HFFc6 (cell line): ENCODE measurements around the gene SLC26A6. TPM values are rescaled to one million over a fixed set of nuclear protein-coding genes. Genes with fewer than 3 reads are reported as not detected.

Experiments used
- DNase-seq: peaks from one replicate; pipeline ENCODE4 v3.0.0-alpha.2; 2018
- H3K27ac Mint-ChIP-seq: 2 replicates; pipeline ENCODE4 v1.8.0; 2020; ENCODE audit warnings: mild to moderate bottlenecking, mixed read lengths
- H3K27me3 Mint-ChIP-seq: 2 replicates; pipeline ENCODE4 v1.8.0; 2021; ENCODE audit warnings: mild to moderate bottlenecking, moderate library complexity, mixed read lengths; ENCODE audit not compliant: insufficient read depth
- H3K36me3 Mint-ChIP-seq: 2 replicates; pipeline ENCODE4 v1.8.0; 2021; ENCODE audit warnings: low read depth, mixed read lengths
- H3K4me1 Mint-ChIP-seq: 2 replicates; pipeline ENCODE4 v1.8.0; 2020; ENCODE audit warnings: low read depth, mixed read lengths
- H3K4me3 Mint-ChIP-seq: 2 replicates; pipeline ENCODE4 v1.8.0; 2020; ENCODE audit warnings: mild to moderate bottlenecking, moderate library complexity, mixed read lengths
- H3K9me3 Mint-ChIP-seq: 2 replicates; pipeline ENCODE4 v1.8.0; 2020; ENCODE audit warnings: mild to moderate bottlenecking, mixed read lengths
- CTCF ChIP-seq: fragments of 200-600 bp; sonication (generic); IDR thresholded peaks from 2 replicates; pipeline ENCODE4 v1.5.0; 2021; ENCODE audit warnings: antibody characterized with exemption, mild to moderate bottlenecking
- total RNA-seq, 6 experiments: library from RNA; stranded (reverse); fragmentation: NEBNext Ultra II Directional; extraction: Animal tissue kit (Norgen Biotek cat#: 25700); gene quantifications; 2 replicates in 1 of 6; 3 replicates in 5 of 6; pipeline ENCODE4 v1.2.3, GENCODE V29; 2021

The SLC26A6 gene
- total RNA-seq, 6 experiments from 2014 or later: 15.1 to 19.6 (median 17.5) TPM

GRCh38 chr3:48641396-48641795, 6.1 kb upstream of the SLC26A6 start:
- DNase-seq: no peak
- Mint-ChIP-seq H3K4me1 (peaks cover 11% of the 10 kb centered on the region), H3K27me3 (peaks cover 8% of the 10 kb centered on the region), H3K9me3 (no peaks in the 10 kb centered on the region), H3K4me3 (no peak overlapping the region), H3K36me3 (no peaks in the 10 kb centered on the region), H3K27ac (no peak overlapping the region)
- TF ChIP-seq CTCF: no peak

- no peak overlapping the region for H3K4me3 Mint-ChIP-seq
- DNase-seq: no peak
- no peaks in the 10 kb centered on the region for H3K36me3 Mint-ChIP-seq
- no peak overlapping the region for H3K27ac Mint-ChIP-seq
- H3K4me1 Mint-ChIP-seq: peaks cover 17% of the 10 kb centered on the region
- no peak for TF ChIP-seq CTCF
- H3K9me3 Mint-ChIP-seq: no peaks in the 10 kb centered on the region
- peaks cover 8% of the 10 kb centered on the region for H3K27me3 Mint-ChIP-seq
Measured at GRCh38 chr3:48639944-48640606, 4.8 kb upstream of the SLC26A6 start.

- Mint-ChIP-seq H3K9me3 (no peaks in the 10 kb centered on the region), H3K27ac (no peak overlapping the region), H3K4me1 (peaks cover 27% of the 10 kb centered on the region), H3K36me3 (peaks cover 5% of the 10 kb centered on the region), H3K27me3 (peaks cover under 1% of the 10 kb centered on the region; the same call in 1 of the 2 replicates), H3K4me3 (no peak overlapping the region)
- no peak for DNase-seq
- TF ChIP-seq CTCF: peak; percentile 11; the same call in 1 of the 2 replicates
Measured at GRCh38 chr3:48637305-48637704, 2.0 kb upstream of the SLC26A6 start.

- no peak for DNase-seq
- Mint-ChIP-seq H3K27me3 (no peaks in the 10 kb centered on the region; the same call in 1 of the 2 replicates), H3K9me3 (no peaks in the 10 kb centered on the region), H3K4me1 (peaks cover 27% of the 10 kb centered on the region), H3K4me3 (peak overlapping the region; percentile 90), H3K36me3 (peaks cover 5% of the 10 kb centered on the region), H3K27ac (peak overlapping the region; percentile 81)
- no peak for TF ChIP-seq CTCF
Measured at GRCh38 chr3:48636149-48636655, 941 bp upstream of the SLC26A6 start.

- Mint-ChIP-seq H3K27me3 (no peaks in the 10 kb centered on the region; the same call in 1 of the 2 replicates), H3K4me3 (peak overlapping the region; percentile 90), H3K9me3 (no peaks in the 10 kb centered on the region), H3K4me1 (peaks cover 27% of the 10 kb centered on the region), H3K27ac (peak overlapping the region; percentile 71), H3K36me3 (peaks cover 5% of the 10 kb centered on the region)
- no peak for TF ChIP-seq CTCF
- peak; percentile 44 for DNase-seq
Measured at GRCh38 chr3:48634661-48635221, 520 bp downstream of the SLC26A6 start.
